SJSA1 (cell line): ENCODE data around the gene GRB14. TPM values are rescaled to one million over a fixed set of nuclear protein-coding genes. Genes with fewer than 3 reads are reported as not detected.
"Not testable (repeated sequence)": the region's sequence is repeated elsewhere in the genome, so short reads cannot be mapped to it uniquely, and the experiment has no call there.

Source experiments
- DNase-seq, 2 experiments: peaks; one replicate each; pipeline ENCODE4 v3.0.0-alpha.2; 2015 to 2020; ENCODE audit warnings: low spot score in 2 of 2, low read depth in 1 of 2
- H3K27ac ChIP-seq: fragments of 250-450 bp; sonication (Bioruptor Pico); 2 replicates; pipeline ENCODE4 v1.5.1; 2020; ENCODE audit warnings: mild to moderate bottlenecking, moderate library complexity
- H3K27me3 ChIP-seq: fragments of 250-450 bp; sonication (Bioruptor Pico); replicated peaks from 2 replicates; pipeline ENCODE4 v1.5.1; 2020; ENCODE audit warnings: mild to moderate bottlenecking, moderate library complexity
- H3K36me3 ChIP-seq: fragments of 250-450 bp; sonication (Bioruptor Pico); 2 replicates; pipeline ENCODE4 v1.5.1; 2020; ENCODE audit warnings: mild to moderate bottlenecking
- H3K4me1 ChIP-seq: fragments of 250-450 bp; sonication (Bioruptor Pico); replicated peaks from 2 replicates; pipeline ENCODE4 v1.6.1; 2021; ENCODE audit warnings: mild to moderate bottlenecking
- H3K4me3 ChIP-seq: fragments of 250-450 bp; sonication (Bioruptor Pico); 2 replicates; pipeline ENCODE4 v1.5.1; 2020; ENCODE audit warnings: mild to moderate bottlenecking
- H3K9me3 ChIP-seq: fragments of 250-450 bp; sonication (Bioruptor Pico); replicated peaks from 2 replicates; pipeline ENCODE4 v1.5.1; 2020; ENCODE audit warnings: mild to moderate bottlenecking
- total RNA-seq: library from RNA; depleted of rRNA; stranded (reverse); fragments of >200 nt; shearing (Covaris generic); gene quantifications from 2 replicates; pipeline ENCODE4 v1.2.3, GENCODE V29; 2014

Gene GRB14
- total RNA-seq, 1 experiment from 2014 or later: not detected

DNA sequence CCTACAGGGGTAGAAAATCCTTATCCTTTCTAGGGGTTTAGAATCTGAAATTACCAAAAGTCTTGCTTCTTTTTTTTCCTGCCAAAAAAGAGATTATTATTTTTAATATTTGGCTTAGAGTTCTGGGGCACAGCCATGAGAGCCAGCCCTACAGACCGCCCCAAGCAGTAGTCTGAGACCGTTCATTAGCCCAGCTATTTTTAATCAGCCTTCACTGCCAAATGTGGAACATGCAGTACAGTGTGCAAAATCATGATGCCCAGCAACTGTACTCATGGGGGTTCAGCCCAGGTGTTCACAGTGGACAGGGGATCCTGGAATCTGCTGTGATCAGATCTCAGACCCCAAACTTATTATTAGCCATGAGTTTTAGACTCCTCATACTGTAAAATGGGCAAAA lies 60.4 kb downstream of the GRB14 start:
- DNase-seq: no peak
- Histone ChIP-seq H3K4me1 (no peaks in the 10 kb centered on the region), H3K36me3 (no peaks in the 10 kb centered on the region), H3K27me3 (no peaks in the 10 kb centered on the region; the same call in none of the 2 replicates), H3K27ac (no peak overlapping the region), H3K9me3 (no peaks in the 10 kb centered on the region), H3K4me3 (no peak overlapping the region)

DNA sequence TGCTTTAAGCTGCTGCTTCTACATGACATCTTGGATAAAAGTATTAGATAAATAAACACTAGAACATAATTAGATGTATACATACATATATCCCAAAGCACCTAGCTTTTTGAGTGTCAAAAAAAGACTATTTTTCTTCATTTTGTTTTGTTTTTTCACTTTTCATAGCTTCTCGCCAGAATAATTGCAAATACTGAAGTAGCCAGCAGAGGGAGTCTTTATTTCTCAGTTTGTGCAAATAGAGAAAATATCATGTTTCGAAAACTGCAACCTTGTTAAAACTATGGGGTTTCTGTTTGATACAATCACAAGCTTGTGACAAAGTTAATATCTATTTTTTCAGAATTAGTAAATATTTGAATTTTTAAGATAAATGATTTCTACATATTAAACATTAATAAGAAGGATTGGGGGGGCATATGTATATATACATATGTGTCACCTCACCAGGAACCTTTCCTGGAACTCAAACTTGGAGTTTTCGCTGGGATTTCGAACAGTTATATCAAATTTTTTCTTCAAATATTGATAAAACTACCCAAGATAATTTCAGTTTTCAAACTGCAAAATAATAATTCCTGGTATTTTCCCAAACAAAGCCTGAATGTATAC lies 61.0 kb downstream of the GRB14 start:
- H3K27ac ChIP-seq: no peak overlapping the region
- H3K4me1 ChIP-seq: no peaks in the 10 kb centered on the region
- H3K9me3 ChIP-seq: no peaks in the 10 kb centered on the region
- no peaks in the 10 kb centered on the region for H3K36me3 ChIP-seq
- no peak overlapping the region for H3K4me3 ChIP-seq
- DNase-seq: peak in 1 of 2 experiments; percentile 11
- H3K27me3 ChIP-seq: no peaks in the 10 kb centered on the region; the same call in none of the 2 replicates

DNA sequence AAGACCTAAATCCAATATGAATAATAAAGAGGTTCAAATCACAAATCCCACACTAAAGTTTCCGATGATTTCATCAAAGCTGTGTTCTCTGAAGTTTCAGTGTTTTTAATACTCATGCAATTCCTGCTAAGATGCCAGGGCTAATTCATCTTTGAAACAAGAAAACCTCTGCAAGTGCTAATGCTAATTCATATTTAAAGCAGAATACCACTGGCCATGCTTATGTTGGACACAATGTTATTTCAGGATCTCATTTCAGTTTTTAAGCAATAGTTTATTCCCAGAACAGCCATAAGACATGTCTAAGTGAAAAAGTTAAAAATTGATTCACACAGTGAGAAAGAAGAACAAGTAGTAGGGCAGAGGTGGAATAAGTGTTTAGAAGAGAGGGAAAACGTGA lies 62.8 kb downstream of the GRB14 start:
- H3K27ac ChIP-seq: no peak overlapping the region
- no peaks in the 10 kb centered on the region for H3K36me3 ChIP-seq
- no peaks in the 10 kb centered on the region for H3K9me3 ChIP-seq
- no peaks in the 10 kb centered on the region; the same call in none of the 2 replicates for H3K27me3 ChIP-seq
- no peak for DNase-seq
- H3K4me3 ChIP-seq: no peak overlapping the region
- H3K4me1 ChIP-seq: no peaks in the 10 kb centered on the region

DNA sequence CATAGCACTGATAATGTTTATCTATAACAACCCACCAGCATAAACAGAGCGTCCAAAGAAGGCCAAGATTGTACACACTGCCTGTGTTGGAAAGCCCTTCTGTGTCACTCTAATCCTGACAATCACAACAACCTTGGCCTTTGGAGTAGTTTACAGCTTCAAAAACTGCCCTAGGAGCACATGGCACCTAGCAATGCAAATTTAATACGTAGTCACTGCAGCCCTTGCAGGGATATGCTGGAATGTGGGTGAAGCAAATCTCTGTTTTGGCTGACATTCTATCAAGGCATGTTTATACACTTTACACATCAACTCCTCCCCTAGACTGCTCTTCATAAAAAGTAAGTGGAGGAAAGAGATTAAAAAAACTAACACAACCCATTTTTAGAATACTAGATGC lies 66.8 kb downstream of the GRB14 start:
- H3K9me3 ChIP-seq: no peaks in the 10 kb centered on the region
- H3K27me3 ChIP-seq: no peaks in the 10 kb centered on the region; the same call in none of the 2 replicates
- H3K27ac ChIP-seq: no peak overlapping the region
- DNase-seq: no peak
- no peaks in the 10 kb centered on the region for H3K4me1 ChIP-seq
- no peaks in the 10 kb centered on the region for H3K36me3 ChIP-seq
- no peak overlapping the region for H3K4me3 ChIP-seq

DNA sequence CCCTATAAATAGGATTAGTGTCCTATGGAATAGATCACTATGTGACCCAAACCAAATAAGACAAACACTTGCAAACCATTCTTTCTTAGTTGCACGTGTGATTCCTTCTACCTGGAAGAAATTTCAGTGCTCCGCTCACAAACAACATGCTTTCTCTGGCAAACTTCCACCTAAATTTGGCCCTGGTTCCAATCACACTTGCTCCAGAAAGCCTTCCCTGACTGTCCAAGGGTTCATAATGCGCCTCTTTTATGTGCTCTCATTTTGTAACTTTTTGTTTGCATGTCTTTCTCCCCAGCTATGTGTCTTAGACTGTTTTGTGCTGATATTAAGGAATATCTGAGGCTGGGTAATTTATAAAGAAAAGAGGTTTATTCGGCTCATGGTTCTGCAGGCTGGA lies 69.8 kb downstream of the GRB14 start:
- no peaks in the 10 kb centered on the region for H3K36me3 ChIP-seq
- H3K9me3 ChIP-seq: no peaks in the 10 kb centered on the region
- H3K27me3 ChIP-seq: no peaks in the 10 kb centered on the region; the same call in 1 of the 2 replicates
- no peaks in the 10 kb centered on the region for H3K4me1 ChIP-seq
- DNase-seq: no peak
- H3K4me3 ChIP-seq: no peak overlapping the region
- no peak overlapping the region for H3K27ac ChIP-seq

DNA sequence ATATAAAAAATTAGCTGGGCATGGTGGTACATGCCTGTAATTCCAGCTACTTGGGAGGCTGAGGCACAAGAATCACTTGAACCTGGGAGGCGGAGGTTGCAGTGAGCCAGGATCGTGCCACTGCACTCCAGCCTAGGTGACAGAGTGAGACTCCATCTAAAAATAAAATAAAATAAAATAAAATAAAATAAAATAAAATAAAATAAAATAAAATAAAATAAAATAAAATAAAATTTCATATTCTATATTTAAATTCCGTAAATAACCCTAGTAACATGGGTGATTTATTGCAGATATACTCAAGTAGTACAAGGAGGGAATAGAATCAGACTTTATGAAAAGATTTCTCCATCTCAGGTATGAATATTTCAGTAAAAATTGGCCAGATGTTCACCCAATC lies 71.6 kb downstream of the GRB14 start:
- H3K27ac ChIP-seq: not testable (repeated sequence)

DNA sequence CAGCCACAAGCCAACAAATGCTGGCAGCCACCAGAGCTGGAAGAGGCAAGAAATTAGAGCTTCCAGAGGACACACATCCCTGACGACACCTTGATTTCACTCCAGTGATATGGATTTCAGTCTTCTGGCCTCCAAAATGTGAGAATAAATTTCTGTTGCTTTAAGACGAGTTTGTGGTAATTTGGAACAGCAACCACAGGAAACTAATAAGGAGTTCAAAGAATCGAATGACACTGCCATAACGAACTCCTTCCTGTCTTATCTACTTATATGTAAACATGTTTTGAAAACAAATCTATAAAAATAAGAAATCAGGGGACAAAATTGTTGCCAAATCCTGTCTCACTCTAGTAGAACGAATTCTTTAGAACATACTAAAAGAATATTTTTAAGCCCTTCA lies 75.8 kb downstream of the GRB14 start:
- Histone ChIP-seq H3K27me3 (no peaks in the 10 kb centered on the region), H3K36me3 (no peaks in the 10 kb centered on the region), H3K9me3 (no peaks in the 10 kb centered on the region), H3K4me1 (no peaks in the 10 kb centered on the region), H3K4me3 (no peak overlapping the region), H3K27ac (no peak overlapping the region)
- DNase-seq: no peak

More for the DNA sequence above, 71.6 kb downstream of the GRB14 start:
- DNase-seq, H3K36me3 ChIP-seq, H3K4me1 ChIP-seq, H3K4me3 ChIP-seq, H3K27me3 ChIP-seq, H3K9me3 ChIP-seq: not testable (repeated sequence)

DNA sequence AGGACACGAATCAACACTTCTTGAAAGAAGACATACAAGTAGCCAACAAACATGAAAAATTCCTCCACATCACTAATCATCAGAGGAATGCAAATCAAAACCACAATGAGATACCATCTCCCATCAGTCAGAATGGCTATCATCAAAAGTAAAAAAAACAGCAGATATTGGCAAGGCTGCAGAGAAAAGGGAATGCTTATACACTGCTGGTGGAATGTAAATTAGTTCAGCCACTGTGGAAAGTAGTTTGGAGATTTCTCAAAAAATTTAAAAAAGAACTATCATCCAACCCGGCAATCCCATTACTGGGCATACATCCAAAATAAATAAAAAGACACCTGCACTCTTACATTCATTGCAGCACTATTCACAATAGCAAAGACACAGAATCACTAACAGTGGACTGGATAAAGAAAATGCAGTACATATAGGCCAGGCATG lies 78.7 kb downstream of the GRB14 start:
- H3K9me3 ChIP-seq: no peaks in the 10 kb centered on the region
- H3K27ac ChIP-seq: no peak overlapping the region
- DNase-seq: no peak
- no peaks in the 10 kb centered on the region for H3K4me1 ChIP-seq
- H3K27me3 ChIP-seq: no peaks in the 10 kb centered on the region
- H3K4me3 ChIP-seq: no peak overlapping the region
- H3K36me3 ChIP-seq: no peaks in the 10 kb centered on the region

DNA sequence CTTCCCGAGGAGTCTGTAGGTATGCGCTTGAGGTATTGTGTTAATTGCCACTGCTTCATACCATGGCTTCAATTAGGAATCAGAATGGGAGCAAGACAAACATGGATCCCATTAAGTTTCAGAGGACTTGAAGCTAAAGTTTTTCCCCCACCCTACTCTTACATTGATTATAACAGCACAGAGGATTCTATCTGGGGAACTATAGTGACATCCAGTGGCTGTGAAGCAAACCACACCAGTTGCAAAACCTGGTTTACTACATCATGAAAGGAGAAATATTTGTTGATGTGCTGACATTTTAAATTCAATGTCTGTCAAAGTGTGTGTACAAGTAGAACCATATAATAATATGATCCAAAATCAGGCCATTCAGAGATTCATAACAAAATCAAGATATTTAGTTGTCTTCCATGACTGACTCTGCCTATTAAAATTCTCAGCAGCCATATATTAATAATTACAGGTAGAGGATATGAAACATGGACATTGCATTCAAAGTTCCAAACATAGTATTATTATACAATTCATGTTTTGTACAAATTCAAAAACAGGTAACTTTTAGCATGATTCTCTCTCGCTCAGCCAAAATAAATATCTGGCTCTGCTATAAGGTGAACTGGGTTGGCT lies 82.9 kb downstream of the GRB14 start:
- no peaks in the 10 kb centered on the region for H3K36me3 ChIP-seq
- H3K4me1 ChIP-seq: no peaks in the 10 kb centered on the region
- no peak overlapping the region for H3K4me3 ChIP-seq
- DNase-seq: peak in 1 of 2 experiments; percentile 10
- H3K9me3 ChIP-seq: no peaks in the 10 kb centered on the region
- H3K27me3 ChIP-seq: no peaks in the 10 kb centered on the region; the same call in 1 of the 2 replicates
- no peak overlapping the region for H3K27ac ChIP-seq

DNA sequence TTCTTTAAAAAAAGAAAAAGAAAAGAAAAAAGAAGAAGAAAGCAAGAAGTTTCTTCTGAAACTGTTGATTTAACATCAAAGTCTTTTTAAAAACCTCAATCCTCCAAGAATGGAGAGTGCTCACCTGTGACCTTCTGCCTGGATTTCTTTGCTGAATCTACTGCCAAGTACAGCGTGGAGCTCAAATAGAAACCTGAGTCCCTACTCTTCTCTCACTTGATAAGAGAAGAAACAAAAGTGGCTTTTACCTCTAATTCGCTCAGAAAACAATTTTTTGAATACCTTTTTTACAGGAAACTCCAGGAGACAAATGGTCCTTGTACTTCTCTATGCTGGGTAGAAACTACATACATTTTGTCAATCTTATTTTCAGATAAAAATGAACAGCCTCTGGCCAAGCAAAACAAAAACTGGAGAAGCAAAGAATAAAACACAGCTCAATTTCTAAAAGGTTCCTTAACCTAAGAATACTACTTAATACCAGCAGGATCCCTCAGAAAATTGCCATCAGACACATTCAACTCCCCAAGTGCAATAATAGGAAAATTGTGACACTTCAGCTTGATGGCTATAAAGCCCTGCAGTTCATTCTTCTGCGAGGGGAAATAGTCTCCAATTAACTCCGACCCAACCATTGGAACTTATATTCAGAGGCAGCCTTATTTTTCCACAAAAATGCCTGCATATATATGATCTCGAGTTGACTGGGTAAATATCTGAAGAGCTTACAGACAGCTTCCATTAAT lies 85.8 kb downstream of the GRB14 start:
- Histone ChIP-seq H3K36me3 (no peaks in the 10 kb centered on the region), H3K27ac (no peak overlapping the region), H3K27me3 (no peaks in the 10 kb centered on the region; the same call in 1 of the 2 replicates), H3K4me3 (no peak overlapping the region), H3K4me1 (no peaks in the 10 kb centered on the region), H3K9me3 (no peaks in the 10 kb centered on the region)
- DNase-seq: no peak

DNA sequence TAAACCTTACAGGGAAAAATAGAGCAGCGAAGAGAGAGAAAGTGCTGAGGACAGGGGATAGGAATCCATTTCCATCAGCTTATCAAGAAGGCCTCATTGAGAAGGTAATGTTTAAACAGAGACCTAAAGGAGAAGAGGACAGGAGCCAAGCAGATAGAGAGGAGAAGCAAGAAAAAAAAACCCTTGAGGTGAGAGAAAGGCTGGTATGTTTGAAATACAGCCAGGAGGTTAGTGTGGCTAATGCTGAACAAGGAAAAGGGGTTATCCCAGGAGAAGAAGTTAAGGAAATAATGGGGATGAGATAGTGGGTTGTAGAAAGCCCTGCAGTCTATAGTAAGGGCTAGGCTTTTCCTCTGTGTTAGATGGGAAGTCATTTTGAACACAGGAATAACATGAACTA lies 90.8 kb downstream of the GRB14 start:
- Histone ChIP-seq H3K27me3 (no peaks in the 10 kb centered on the region; the same call in 1 of the 2 replicates), H3K4me3 (no peak overlapping the region), H3K36me3 (no peaks in the 10 kb centered on the region), H3K9me3 (no peaks in the 10 kb centered on the region), H3K27ac (no peak overlapping the region), H3K4me1 (no peaks in the 10 kb centered on the region)
- no peak for DNase-seq

DNA sequence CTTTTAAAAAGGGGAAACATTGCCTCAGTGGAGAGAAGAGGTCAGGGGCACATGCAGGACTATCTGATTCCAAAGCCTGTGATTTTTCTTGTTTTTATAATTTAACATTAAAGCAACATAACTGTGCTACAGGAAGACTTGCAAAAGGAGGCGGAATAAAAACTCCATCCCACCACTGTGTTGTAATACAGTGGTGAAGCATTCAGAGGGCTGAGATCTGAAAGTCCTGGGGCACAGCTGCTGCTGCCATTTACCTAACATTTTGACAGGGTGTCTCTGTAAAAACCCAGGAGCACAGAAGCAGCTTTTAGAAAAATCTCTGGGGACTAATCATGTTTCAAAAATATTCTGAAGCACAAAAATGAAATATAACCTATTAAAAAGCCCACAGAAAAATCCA lies 97.6 kb downstream of the GRB14 start:
- Histone ChIP-seq H3K36me3 (no peaks in the 10 kb centered on the region), H3K4me1 (no peaks in the 10 kb centered on the region), H3K27ac (no peak overlapping the region), H3K27me3 (no peaks in the 10 kb centered on the region), H3K4me3 (no peak overlapping the region), H3K9me3 (no peaks in the 10 kb centered on the region)
- DNase-seq: no peak

DNA sequence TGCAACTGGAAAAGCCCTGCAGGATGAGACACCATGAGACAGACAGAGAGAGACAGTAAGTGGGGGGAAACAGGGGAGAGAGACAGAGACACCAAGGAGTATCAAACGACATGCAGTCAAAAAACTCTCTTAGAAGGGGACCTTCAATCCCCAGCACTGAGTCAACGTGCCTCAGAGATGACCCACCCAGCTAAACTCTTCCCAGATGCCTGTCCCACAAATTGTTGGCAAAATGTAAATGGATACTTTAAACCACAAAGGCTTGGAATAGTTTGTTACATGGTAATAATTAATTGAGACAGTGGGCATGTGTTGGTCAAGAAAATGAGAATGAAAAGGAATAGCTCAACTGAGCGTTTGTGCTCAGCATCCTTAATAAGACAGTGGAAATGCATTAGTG lies 98.3 kb downstream of the GRB14 start:
- no peak overlapping the region for H3K4me3 ChIP-seq
- no peak for DNase-seq
- H3K27me3 ChIP-seq: no peaks in the 10 kb centered on the region
- H3K27ac ChIP-seq: no peak overlapping the region
- H3K36me3 ChIP-seq: no peaks in the 10 kb centered on the region
- no peaks in the 10 kb centered on the region for H3K4me1 ChIP-seq
- no peaks in the 10 kb centered on the region for H3K9me3 ChIP-seq

DNA sequence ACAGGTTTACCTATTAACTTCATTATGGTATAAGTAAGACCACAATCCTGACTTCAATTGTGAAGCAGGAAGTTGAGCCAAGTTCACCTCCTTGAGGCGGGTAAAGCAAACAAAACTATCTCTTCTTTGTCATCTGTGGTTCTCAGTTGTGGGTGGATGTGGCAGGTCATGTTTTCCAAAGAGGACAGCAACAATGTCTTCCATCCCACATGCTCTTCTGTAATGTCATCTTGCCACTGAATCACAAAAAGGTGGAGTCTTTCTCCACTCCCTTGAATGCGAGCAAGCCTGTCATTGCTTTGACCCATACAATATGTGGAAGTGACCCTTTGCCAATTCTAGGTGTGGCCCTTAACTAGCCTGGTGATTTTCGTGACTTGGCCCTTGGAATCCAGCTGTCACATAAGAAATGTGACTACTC lies 98.7 kb downstream of the GRB14 start:
- DNase-seq: no peak
- Histone ChIP-seq H3K27ac (no peak overlapping the region), H3K27me3 (no peaks in the 10 kb centered on the region), H3K9me3 (no peaks in the 10 kb centered on the region; the same call in 1 of the 2 replicates), H3K4me1 (no peaks in the 10 kb centered on the region), H3K36me3 (no peaks in the 10 kb centered on the region), H3K4me3 (no peak overlapping the region)
